OCI-LY1 (cell line): Measurements from ENCODE around the gene YEATS2.

Experiments used
- CTCF ChIP-seq: fragments of 200-600 bp; sonication (generic), shearing (Covaris generic); IDR thresholded peaks from 2 replicates; pipeline ENCODE4 v1.5.1; 2017; ENCODE audit warnings: mild to moderate bottlenecking, antibody characterized with exemption, low read length, moderate library complexity, mixed read lengths
- EZH2 ChIP-seq: fragments of 200-600 bp; sonication (generic), shearing (Covaris generic); IDR thresholded peaks from 2 replicates; pipeline ENCODE4 v1.8.0; 2017; ENCODE audit warnings: borderline replicate concordance, mixed run types, mild to moderate bottlenecking, antibody characterized with exemption, low read length, moderate library complexity, mixed read lengths

GRCh38 chr3:183774631-183775030, 77.0 kb downstream of the YEATS2 start:
- TF ChIP-seq CTCF (no peak), EZH2 (no peak)
